CD8-positive, alpha-beta memory T cell (primary cell): ENCODE data around the gene CASP12. TPM values are rescaled to one million over a fixed set of nuclear protein-coding genes. Genes with fewer than 3 reads are reported as not detected.
"Not testable (repeated sequence)": the region's sequence is repeated elsewhere in the genome, so short reads cannot be mapped to it uniquely, and the experiment has no call there.

Experiments used
- CTCF ChIA-PET: fragments of 350-600 bp; sonication (Branson Sonifier 250); formaldehyde crosslinking; loops from one replicate; lab custom pipeline; 2021; ENCODE audit warnings: antibody characterized with exemption; lab: Charles Lee
- POLR2A ChIA-PET: fragments of 350-600 bp; sonication (Branson Sonifier 250); formaldehyde crosslinking; loops from one replicate; lab custom pipeline; 2021; ENCODE audit warnings: antibody characterized with exemption; lab: Charles Lee
- DNase-seq, 5 donors: peaks; one replicate each; pipeline versions ENCODE4 v3.0.0 to v3.0.0-alpha.2; 2020 to 2022; ENCODE audit warnings: mixed read lengths in 1 of 5
- H3K27ac ChIP-seq: one replicate; pipeline ENCODE4 v1.7.0; 2013; ENCODE audit warnings: low read depth, mild to moderate bottlenecking, low read length, moderate library complexity
- H3K27me3 ChIP-seq: 2 replicates; pipeline ENCODE4 v1.7.0; 2013; ENCODE audit warnings: low read length, mild to moderate bottlenecking; ENCODE audit not compliant: insufficient read depth, poor library complexity, severe bottlenecking
- H3K36me3 ChIP-seq: 2 replicates; pipeline ENCODE4 v1.7.0; 2013; ENCODE audit warnings: mild to moderate bottlenecking, low read length, moderate library complexity; ENCODE audit not compliant: insufficient read depth
- H3K4me1 ChIP-seq: 2 replicates; pipeline ENCODE4 v1.7.0; 2013; ENCODE audit warnings: mild to moderate bottlenecking, low read length, moderate library complexity; ENCODE audit not compliant: insufficient read depth
- H3K4me3 ChIP-seq: 2 replicates; pipeline ENCODE4 v1.7.0; 2013; ENCODE audit warnings: mild to moderate bottlenecking, low read length
- H3K9me3 ChIP-seq: 2 replicates; pipeline ENCODE4 v1.7.0; 2013; ENCODE audit warnings: mild to moderate bottlenecking, low read length
- H3K27ac Mint-ChIP-seq, 8 donors: one replicate each; pipeline ENCODE4 v1.8.0; 2020 to 2021; ENCODE audit warnings: mixed read lengths in 8 of 8, mild to moderate bottlenecking in 6 of 8, inconsistent platforms in 3 of 8, moderate library complexity in 3 of 8
- H3K27me3 Mint-ChIP-seq, 2 donors: one replicate each; pipeline ENCODE4 v1.8.0; 2020 to 2021; ENCODE audit warnings: mixed read lengths in 2 of 2, mild to moderate bottlenecking in 1 of 2, moderate library complexity in 1 of 2
- H3K36me3 Mint-ChIP-seq, 3 donors: one replicate each; pipeline ENCODE4 v1.8.0; 2020 to 2021; ENCODE audit warnings: mixed read lengths in 3 of 3, inconsistent platforms in 1 of 3, mild to moderate bottlenecking in 1 of 3
- H3K4me1 Mint-ChIP-seq, 3 donors: one replicate each; pipeline ENCODE4 v1.8.0; 2020 to 2021; ENCODE audit warnings: mixed read lengths in 3 of 3, inconsistent platforms in 1 of 3, mild to moderate bottlenecking in 1 of 3
- H3K4me3 Mint-ChIP-seq, 7 donors: one replicate each; pipeline ENCODE4 v1.8.0; 2020 to 2021; ENCODE audit warnings: mixed read lengths in 7 of 7, mild to moderate bottlenecking in 6 of 7, moderate library complexity in 4 of 7, inconsistent platforms in 2 of 7
- H3K9me3 Mint-ChIP-seq, 5 donors: one replicate each; pipeline ENCODE4 v1.8.0; 2020 to 2022; ENCODE audit warnings: mixed read lengths in 5 of 5, mild to moderate bottlenecking in 3 of 5, moderate library complexity in 2 of 5, inconsistent platforms in 1 of 5
- polyA plus RNA-seq: library from polyadenylated mRNA; unstranded; fragments of 300-500 nt; fragmentation: Illumina TruSeq; gene quantifications from one replicate; pipeline ENCODE4 v1.2.3, GENCODE V29; 2021
- total RNA-seq, 2 experiments: library from RNA; stranded (reverse); gene quantifications; one replicate each; pipeline ENCODE4 v1.2.3, GENCODE V29; 2021

Gene CASP12
- total RNA-seq (not detected), polyA plus RNA-seq (not detected)

- peak within 1 kb of the TSS; percentile 62 to 88 (median 82) for H3K4me3 Mint-ChIP-seq
- Histone ChIP-seq H3K36me3 (no peaks in the 10 kb centered on the region), H3K4me3 (no peak within 1 kb of the TSS), H3K4me1 (peaks cover 18% of the 10 kb centered on the region), H3K27ac (no peak within 1 kb of the TSS), H3K27me3 (no peaks in the 10 kb centered on the region), H3K9me3 (no peaks in the 10 kb centered on the region)
- peak in 1 of 5 donors; percentile 19 for DNase-seq
- H3K36me3 Mint-ChIP-seq: peaks cover 6 to 8% (median 8%) of the 10 kb centered on the region in 3 donors
- CTCF ChIA-PET: interaction anchor here (0.9 to 1.1 kb wide), 3 partner anchors 11 to 136 kb away, joined by 3 to 4 read pairs (median 3); no protein-coding TSS in a partner anchor
- peaks cover 40 to 69% (median 45%) of the 10 kb centered on the region in 3 donors for H3K4me1 Mint-ChIP-seq
- no peaks in the 10 kb centered on the region for H3K27me3 Mint-ChIP-seq
- H3K27ac Mint-ChIP-seq: peak within 1 kb of the TSS; percentile 82 to 97 (median 92)
- no peaks in the 10 kb centered on the region for H3K9me3 Mint-ChIP-seq
- POLR2A ChIA-PET: interaction anchor here (1.4 kb wide), 1 partner anchor 14 kb away, joined by 3 read pairs; no protein-coding TSS in a partner anchor
These were observed at the start of gene CASP12 for GRCh38 chr11:104897891-104898684. Gene CASP12, minus strand, starts transcription at chr11:104898460.

- Mint-ChIP-seq H3K36me3 (peaks cover 42 to 91% (median 53%) of the 10 kb centered on the region in 3 donors), H3K4me3 (no peak overlapping the region), H3K27ac (peak overlapping the region in 3 of 8 donors; percentile 72 to 81 (median 78)), H3K9me3 (no peaks in the 10 kb centered on the region), H3K4me1 (peaks cover 24 to 43% (median 33%) of the 10 kb centered on the region in 3 donors), H3K27me3 (no peaks in the 10 kb centered on the region)
- Histone ChIP-seq H3K4me3 (no peak overlapping the region), H3K27me3 (no peaks in the 10 kb centered on the region), H3K27ac (no peak overlapping the region), H3K9me3 (no peaks in the 10 kb centered on the region), H3K4me1 (no peaks in the 10 kb centered on the region), H3K36me3 (peaks cover 34% of the 10 kb centered on the region)
- POLR2A ChIA-PET: no interaction called here
- peak in 3 of 5 donors; percentile 34 to 45 (median 37) for DNase-seq
- CTCF ChIA-PET: interaction anchor here (0.8 to 1.4 kb wide), 5 partner anchors 11 to 333 kb away, joined by 3 to 6 read pairs (median 3); no protein-coding TSS in a partner anchor
These were observed 48.6 kb upstream of the CASP12 start for GRCh38 chr11:104946907-104947306.

DNA sequence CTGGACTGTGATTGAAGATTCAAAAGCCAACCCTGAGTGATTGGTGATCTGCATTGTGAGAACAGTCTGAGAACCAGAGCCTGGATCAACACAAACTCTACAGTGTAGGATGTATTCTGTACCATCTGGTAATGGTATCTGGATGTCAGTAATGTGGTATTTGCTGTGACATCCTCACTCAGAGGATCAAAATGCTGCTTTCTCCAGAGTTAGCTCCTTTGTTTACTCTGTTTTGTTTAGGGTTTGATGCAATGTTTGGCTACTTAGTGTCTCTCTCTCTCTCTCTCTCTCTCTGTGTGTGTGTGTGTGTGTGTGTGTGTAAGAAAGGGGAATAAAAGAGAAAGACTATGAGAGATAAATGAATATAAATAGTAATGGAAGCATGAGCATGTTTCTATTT, 45.8 kb upstream of the CASP12 start:
- Mint-ChIP-seq H3K27me3 (no peaks in the 10 kb centered on the region), H3K27ac (peak overlapping the region in 5 of 8 donors; percentile 18 to 76 (median 54)), H3K4me1 (peaks cover 22 to 38% (median 32%) of the 10 kb centered on the region in 3 donors), H3K4me3 (no peak overlapping the region), H3K36me3 (peaks cover 33 to 67% (median 42%) of the 10 kb centered on the region in 3 donors), H3K9me3 (no peaks in the 10 kb centered on the region)
- CTCF ChIA-PET: interaction anchor here (1.3 kb wide), 1 partner anchor 335 kb away, joined by 3 read pairs; no protein-coding TSS in a partner anchor
- Histone ChIP-seq H3K27me3 (no peaks in the 10 kb centered on the region), H3K9me3 (no peaks in the 10 kb centered on the region), H3K4me1 (no peaks in the 10 kb centered on the region), H3K36me3 (peaks cover 12% of the 10 kb centered on the region), H3K4me3 (no peak overlapping the region), H3K27ac (no peak overlapping the region)
- POLR2A ChIA-PET: no interaction called here
- DNase-seq: no peak

DNA sequence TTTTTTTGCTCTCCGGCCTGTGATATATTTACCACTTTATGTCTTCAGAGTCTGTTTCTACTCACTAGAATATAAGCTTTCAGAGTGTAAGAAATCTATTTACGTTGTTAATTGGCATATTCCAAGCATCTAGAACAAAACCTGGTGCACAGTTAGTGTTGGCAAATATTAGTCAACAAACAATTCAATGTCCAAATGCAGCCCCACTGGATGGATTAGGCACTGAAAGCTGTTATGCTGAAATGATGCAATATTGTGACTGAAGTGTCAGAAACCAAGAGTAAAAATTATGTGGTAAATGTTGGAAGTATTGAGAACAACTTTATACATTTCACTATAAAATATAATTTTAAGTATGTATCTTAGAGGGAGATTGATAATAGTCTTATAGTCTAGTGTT, 45.3 kb upstream of the CASP12 start:
- no peak for DNase-seq
- peaks cover 22 to 38% (median 32%) of the 10 kb centered on the region in 3 donors for H3K4me1 Mint-ChIP-seq
- no peaks in the 10 kb centered on the region for H3K27me3 ChIP-seq
- H3K4me3 ChIP-seq: no peak overlapping the region
- H3K9me3 Mint-ChIP-seq: no peaks in the 10 kb centered on the region
- ChIA-PET CTCF (interaction anchor here (1.3 kb wide), 1 partner anchor 334 kb away, joined by 3 read pairs; no protein-coding TSS in a partner anchor), POLR2A (no interaction called here)
- no peaks in the 10 kb centered on the region for H3K4me1 ChIP-seq
- H3K9me3 ChIP-seq: no peaks in the 10 kb centered on the region
- H3K36me3 Mint-ChIP-seq: peaks cover 30 to 61% (median 37%) of the 10 kb centered on the region in 3 donors
- H3K4me3 Mint-ChIP-seq: no peak overlapping the region
- H3K27me3 Mint-ChIP-seq: no peaks in the 10 kb centered on the region
- peaks cover 12% of the 10 kb centered on the region for H3K36me3 ChIP-seq
- H3K27ac ChIP-seq: no peak overlapping the region
- peak overlapping the region in 3 of 8 donors; percentile 18 to 74 (median 20) for H3K27ac Mint-ChIP-seq

DNA sequence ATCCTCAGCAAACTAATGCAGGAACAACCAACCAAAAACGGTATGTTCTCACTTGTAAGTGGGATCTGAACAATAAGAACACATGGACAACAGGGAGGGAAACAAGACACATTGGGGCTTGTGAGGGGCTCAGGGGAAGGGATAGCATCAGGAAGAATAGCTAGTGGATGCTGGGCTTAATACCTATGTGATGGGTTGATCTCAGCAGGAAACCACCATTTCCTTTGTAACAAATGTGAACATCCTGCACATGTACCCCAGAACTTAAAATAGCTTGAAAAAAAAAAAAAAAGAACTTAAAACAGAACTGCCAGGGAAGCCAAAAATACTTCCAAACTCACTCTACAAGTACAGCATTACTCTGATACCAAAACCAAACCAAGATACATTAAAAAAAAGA, 36.3 kb upstream of the CASP12 start:
- ChIA-PET CTCF (no interaction called here), POLR2A (interaction anchor here (0.6 kb wide), 3 partner anchors 17 to 230 kb away, joined by 3 read pairs; no protein-coding TSS in a partner anchor)
- Mint-ChIP-seq H3K27me3 (no peaks in the 10 kb centered on the region), H3K9me3 (peaks cover 7 to 13% (median 9%) of the 10 kb centered on the region in 5 donors), H3K27ac (peak overlapping the region in 5 of 8 donors; percentile 3 to 66 (median 36)), H3K4me1 (peaks cover 38 to 53% (median 47%) of the 10 kb centered on the region in 3 donors), H3K36me3 (peaks cover 2 to 38% (median 3%) of the 10 kb centered on the region in 3 donors), H3K4me3 (peak overlapping the region; percentile 11 to 83 (median 72))
- no peaks in the 10 kb centered on the region for H3K36me3 ChIP-seq
- DNase-seq: peak in 2 of 5 donors; percentile 32 to 33
- H3K4me3 ChIP-seq: no peak overlapping the region
- H3K4me1 ChIP-seq: peaks cover 19% of the 10 kb centered on the region
- H3K9me3 ChIP-seq: no peaks in the 10 kb centered on the region
- no peak overlapping the region for H3K27ac ChIP-seq
- H3K27me3 ChIP-seq: no peaks in the 10 kb centered on the region

DNA sequence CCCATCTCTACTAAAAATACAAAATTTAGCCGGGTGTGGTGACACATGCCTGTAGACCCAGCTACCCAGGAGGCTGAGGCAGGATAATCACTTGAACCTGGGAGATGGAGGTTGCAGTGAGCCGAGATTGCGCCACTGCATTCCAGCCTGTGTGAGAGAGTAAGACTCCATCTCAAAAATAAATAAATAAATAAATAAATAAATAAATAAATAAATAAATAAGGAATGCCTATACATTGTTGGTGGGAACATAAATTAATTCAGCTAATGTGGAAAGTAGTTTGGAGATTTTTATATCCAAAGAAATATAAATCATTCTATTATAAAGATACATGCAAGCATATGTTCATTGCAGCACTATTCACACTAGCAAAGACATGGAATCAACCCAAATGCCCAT, 35.8 kb upstream of the CASP12 start:
- Mint-ChIP-seq H3K4me3 (peak overlapping the region; percentile 11 to 83 (median 72)), H3K9me3 (peaks cover 9 to 18% (median 14%) of the 10 kb centered on the region in 5 donors), H3K4me1 (peaks cover 38 to 53% (median 47%) of the 10 kb centered on the region in 3 donors), H3K36me3 (peaks cover 4 to 43% (median 5%) of the 10 kb centered on the region in 3 donors), H3K27ac (peak overlapping the region in 1 of 8 donors; percentile 36)
- POLR2A ChIA-PET: interaction anchor here (0.6 kb wide), 2 partner anchors 29 to 229 kb away, joined by 3 read pairs; no protein-coding TSS in a partner anchor
- DNase-seq, H3K27ac ChIP-seq, CTCF ChIA-PET, H3K27me3 Mint-ChIP-seq, H3K9me3 ChIP-seq, H3K4me3 ChIP-seq, H3K27me3 ChIP-seq, H3K36me3 ChIP-seq: not testable (repeated sequence)
- H3K4me1 ChIP-seq: peaks cover 19% of the 10 kb centered on the region

DNA sequence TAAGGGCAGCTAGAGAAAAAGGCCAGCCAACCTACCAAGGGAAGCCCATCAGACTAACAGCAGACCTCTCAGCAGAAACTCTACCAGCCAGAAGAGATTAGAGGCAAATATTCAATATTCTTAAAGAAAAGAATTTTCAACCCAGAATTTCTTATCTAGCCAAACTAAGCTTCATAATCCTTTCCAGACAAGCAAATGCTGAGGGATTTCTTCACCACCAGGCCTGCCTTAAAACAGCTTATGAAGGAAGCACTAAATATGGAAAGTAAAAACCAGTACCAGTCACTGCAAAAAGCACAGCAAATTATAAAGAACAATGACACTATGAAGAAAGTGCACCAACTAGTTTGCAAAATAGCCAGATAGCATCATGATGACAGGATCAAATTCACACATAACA, 30.6 kb upstream of the CASP12 start:
- H3K36me3 Mint-ChIP-seq: peaks cover 5 to 65% (median 10%) of the 10 kb centered on the region in 3 donors
- no peak overlapping the region for H3K27ac Mint-ChIP-seq
- no peaks in the 10 kb centered on the region for H3K9me3 ChIP-seq
- no peaks in the 10 kb centered on the region for H3K36me3 ChIP-seq
- POLR2A ChIA-PET: no interaction called here
- DNase-seq: no peak
- H3K4me1 Mint-ChIP-seq: peaks cover 21 to 26% (median 22%) of the 10 kb centered on the region in 3 donors
- H3K4me3 ChIP-seq: no peak overlapping the region
- H3K27me3 ChIP-seq: no peaks in the 10 kb centered on the region
- H3K9me3 Mint-ChIP-seq: peaks cover 19 to 35% (median 23%) of the 10 kb centered on the region in 5 donors
- no peaks in the 10 kb centered on the region for H3K27me3 Mint-ChIP-seq
- H3K4me1 ChIP-seq: no peaks in the 10 kb centered on the region
- no peak overlapping the region for H3K27ac ChIP-seq
- CTCF ChIA-PET: interaction anchor here (1.0 to 1.3 kb wide), 2 partner anchors 10 to 17 kb away, joined by 3 to 4 read pairs; no protein-coding TSS in a partner anchor
- no peak overlapping the region for H3K4me3 Mint-ChIP-seq
